GM21515 (cell line): ENCODE measurements around the gene GABRP.
"Not testable (repeated sequence)": the region's sequence is repeated elsewhere in the genome, so short reads cannot be mapped to it uniquely, and the experiment has no call there.

Experiments used
- ATAC-seq: cut with Tn5 transposase; IDR thresholded peaks from one replicate; pipeline ENCODE4 v1.9.1; 2021; ENCODE audit not compliant: unreplicated experiment

GABRP gene

DNA sequence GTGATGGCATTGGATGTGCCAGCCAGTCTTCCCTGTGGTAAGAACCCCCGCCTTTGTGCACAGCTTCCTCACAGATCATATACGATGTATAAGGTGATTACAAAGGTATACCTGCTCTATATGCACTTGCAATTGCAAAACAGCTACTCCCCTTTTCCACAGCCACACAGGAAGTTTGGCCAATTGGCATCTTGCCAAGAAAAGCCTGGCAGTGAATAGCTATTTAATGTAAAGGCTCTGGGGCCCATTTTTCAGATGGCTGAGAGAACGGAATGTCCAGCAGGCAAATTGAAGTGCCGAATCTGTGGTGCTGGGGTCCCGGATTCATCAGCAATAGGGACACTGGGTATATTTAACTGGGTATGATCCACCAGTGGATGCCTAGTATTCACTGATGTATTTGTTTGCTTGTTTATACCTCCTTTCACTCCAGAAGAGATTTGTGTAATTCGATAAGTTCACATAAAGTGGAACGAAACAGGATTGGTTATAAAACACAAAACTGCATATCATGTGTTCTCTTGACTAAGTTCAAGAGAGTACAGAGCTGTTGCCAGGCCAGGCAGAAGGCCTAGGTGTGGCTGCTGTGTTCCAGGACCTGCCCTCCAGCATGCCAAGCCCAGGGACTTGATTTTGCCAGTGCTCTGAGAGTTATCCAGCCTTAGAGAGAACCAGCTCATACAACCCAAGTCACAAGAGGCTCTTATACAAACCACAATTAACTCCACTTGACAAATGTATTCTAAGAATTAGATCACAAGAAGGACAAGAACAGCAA, 27.7 kb upstream of the GABRP start:
- no peak for ATAC-seq

GRCh38 chr5:170756691-170757090, 26.8 kb upstream of the GABRP start:
- ATAC-seq = no peak

DNA sequence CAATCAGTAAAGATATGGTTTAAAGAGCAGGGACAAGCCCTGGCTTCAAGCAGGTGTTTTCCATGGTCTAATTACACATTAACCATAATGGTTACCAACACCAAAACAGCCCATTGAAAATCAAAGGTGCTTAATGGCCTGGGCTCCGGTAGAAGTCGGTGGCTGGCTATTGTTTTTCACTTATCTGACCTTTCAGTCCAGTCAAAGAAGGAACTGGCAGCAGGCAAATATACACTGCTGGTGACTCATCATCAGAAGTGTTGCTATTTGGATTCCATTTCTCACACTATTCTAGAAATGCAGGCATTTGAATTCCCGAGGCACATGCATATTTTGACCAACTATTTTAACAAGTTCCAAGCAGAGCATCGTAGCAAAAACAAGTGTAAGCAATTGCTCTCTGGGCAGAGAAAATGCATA, 26.3 kb upstream of the GABRP start:
- ATAC-seq = peak; percentile 84

DNA sequence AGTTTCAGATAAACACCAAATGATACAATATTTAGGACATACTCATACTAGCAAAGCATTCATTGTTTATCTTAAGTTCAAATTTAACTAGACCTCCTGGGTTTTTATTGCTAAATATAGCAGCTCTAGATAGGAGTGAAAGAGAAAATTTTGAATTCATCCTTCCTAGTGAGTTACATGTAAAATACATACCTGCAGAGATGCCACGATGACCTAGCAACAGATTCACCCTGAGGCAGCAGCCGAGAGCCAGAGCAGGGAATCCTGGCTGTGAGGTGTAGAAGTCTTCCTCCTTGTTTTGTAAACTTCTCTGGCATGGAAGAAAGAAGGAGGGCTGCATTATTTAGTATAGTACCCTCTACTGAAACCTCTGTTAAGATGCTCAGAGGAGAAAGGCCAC, 25.9 kb upstream of the GABRP start:
- ATAC-seq = no peak

DNA sequence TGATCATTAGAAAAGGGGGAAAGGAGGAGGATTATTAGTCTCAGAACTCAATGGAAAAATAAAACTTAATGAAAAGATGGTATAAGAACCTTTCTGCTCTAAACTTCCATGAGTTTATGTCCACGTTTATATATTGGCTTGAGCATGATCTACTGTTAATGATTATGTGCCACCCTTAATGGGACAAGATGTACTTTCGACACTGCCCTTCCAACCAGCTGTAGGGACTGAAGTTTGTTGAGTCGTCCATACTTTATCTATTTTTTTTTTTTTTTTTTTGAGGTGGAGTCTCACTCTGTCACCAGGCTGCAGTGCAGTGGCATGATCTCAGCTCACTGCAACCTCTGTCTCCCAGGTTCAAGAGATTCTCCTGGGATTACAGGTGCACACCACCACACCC, 25.0 kb upstream of the GABRP start:
- no peak for ATAC-seq

DNA sequence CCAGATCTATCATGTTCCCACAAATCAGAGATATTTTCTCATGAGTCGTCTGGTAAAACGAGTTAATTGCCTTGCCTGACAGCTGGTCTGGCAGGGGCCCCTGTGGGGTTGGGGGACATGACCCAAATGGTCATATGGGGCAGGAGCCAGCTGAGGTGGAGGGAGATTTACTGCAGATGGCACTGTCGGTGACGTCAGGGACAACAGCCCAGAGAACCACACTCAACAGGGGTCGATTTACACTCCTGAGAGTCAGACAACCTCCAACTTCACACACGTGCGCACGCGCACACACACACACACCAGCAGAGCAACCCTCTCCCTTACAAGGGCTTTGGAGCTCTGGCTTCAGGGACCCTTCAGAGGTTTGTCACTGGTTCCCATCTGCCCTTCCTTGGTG, 23.4 kb upstream of the GABRP start:
- ATAC-seq = no peak

- ATAC-seq = no peak
These were observed 22.3 kb upstream of the GABRP start for GRCh38 chr5:170761048-170761707.

DNA sequence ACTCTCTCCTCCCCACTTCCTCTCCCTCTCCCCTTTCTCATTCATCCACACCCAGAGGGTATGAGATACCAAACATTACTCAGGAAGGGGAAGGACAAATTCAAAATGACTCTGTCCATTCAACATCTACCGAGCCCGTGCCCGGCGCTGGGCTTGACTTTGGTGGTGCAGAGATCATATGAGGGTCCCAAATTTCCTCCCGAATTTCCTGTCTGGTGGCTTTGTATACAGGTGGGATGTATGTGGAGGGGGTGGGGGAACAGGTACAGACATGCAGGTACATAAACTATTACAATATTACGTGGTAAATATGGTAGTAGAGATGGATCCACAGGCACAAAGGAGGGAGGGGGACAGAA, 21.8 kb upstream of the GABRP start:
- no peak for ATAC-seq

DNA sequence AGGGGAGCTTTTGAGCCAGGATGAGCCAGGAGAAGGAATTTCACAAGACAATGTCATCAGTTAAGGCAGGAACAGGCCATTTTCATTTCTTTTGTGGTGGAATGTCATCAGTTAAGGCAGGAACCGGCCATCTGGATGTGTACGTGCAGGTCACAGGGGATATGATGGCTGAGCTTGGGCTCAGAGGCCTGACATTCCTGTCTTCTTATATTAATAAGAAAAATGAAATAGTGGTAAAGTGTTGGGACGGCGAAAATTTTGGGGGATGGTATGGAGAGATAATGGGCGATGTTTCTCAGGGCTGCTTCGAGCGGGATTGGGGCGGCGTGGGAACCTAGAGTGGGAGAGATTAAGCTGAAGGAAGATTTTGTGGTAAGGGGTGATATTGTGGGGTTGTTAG, 21.2 kb upstream of the GABRP start:
- ATAC-seq = not testable (repeated sequence)

DNA sequence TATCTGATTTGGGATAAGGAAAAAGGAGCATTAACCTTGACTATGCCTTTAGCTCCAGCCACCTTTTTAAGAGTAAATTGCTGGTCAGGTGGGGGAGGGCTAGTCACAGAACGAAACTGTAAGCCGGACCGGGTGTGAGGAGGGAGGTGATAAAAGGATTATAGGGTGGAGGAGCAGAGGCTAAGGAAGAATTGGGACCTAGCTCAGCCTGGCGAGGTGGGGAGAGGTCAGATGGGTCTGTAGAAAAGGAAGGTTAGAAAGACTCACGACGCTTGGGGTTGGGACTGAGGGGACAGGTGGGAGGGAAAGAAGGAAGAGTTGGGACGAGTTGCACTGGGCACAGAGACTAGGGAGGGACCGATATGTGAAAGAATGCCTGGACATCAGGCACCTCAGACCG, 17.7 kb upstream of the GABRP start:
- not testable (repeated sequence) for ATAC-seq

- no peak for ATAC-seq
These were observed 14.3 kb upstream of the GABRP start for GRCh38 chr5:170769246-170769645.

DNA sequence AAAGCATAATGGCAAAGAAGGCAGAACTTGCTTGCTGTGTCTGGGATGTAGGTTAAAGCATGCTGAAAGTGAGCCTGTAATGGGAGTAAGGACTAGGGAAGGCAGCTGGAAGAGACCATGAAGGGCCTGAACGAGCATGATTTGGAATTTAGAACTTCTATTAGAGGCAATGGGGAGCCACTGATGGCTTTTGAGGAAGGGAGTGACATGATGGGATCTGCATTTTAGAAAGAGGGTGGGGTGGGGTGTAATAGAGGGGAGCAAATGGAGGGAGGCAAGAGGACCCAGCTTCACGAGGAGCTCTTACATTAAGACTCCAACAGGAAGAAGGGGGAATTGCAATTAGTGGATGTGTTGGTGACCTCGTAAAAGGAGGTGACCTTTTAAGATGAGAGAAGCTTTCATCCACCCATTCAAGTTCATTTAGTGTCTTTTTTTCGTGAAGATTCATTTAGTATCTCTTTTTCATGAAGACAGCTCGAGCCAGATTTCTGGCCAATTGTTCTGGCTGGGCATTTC, 13.6 kb upstream of the GABRP start:
- ATAC-seq = no peak

DNA sequence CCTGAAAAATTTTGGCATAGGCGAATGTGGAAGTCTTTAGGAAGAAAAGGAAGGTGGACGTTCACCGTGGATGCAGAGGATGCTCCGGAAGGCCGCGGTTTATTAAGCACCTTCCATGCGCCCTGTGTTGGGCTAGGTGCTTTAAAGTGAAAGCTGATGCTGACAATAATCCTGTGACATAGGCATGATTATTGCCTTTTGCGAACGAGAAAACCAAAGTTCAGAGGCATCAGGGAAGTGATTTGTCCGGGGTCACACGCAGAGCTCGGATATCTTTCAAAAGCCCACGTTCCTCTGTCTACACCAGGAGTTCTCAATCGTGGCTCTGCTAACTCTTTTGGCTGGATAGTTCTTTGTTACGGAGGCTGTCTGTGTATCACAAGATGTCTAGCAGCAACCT, 12.0 kb upstream of the GABRP start:
- no peak for ATAC-seq

DNA sequence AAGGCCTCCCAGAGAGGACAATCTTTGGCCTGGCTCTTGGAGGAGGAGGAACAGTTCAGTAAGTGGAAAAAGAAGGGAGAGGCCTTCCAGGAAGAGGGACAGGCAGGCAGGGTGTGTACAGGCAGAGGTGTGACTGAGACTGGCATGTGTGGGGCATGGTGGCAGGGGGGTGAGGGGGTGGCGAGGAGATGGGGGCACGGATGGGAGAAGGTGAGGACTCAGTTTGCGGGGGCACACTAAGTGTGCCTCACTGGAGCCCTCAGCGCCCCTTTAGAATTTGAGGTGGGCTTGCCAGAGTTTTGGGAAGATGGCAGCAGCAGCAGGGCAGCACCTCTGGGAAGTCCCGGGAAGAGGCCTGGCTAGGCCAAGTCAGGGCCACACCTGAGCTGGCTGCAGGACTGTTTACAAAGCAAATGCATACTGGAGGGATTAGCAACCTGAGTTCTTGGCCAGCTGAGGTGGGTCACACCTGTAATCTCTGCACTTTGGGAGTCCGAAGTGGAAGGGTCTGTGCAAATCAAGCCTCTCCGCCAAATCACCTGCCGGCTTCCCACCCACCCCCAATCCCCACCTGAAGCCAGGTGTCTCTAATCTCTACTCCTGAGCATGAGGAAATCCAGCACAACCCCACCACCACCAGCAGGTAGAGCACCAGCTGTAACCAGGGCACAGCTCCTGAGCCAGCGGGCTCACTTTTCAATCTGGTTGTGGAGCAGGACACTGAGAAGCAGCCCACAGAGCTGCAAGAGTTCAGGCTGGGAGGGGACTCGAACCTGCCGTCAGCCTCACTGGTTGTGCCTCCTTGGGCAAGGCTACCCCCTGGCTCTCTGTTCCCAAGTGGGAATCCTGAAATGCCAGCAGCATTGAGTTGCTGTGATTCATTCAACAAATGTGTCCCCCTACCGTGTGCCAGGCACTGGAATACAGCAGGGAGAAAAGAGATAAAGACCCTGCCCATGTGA, 10.2 kb upstream of the GABRP start:
- ATAC-seq = no peak

DNA sequence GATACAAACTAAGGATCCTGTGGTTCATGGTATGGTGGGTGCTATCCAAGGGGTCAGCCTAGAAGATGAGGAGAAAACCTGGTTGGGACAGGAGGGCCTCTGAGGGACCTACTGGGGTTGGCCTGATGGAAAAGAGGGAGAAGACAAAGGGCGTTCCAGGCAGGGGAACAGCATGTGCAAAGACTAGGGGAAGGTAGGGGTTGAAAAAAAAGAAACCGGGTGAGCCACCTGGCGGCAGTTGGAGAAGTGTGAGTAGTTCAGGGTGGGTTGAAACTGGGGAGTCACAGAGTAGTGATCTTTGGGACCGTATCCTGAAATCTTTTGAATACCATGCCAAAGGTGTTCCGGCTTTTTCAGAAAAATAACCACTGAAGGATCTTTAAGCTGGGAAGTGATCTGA, 8.7 kb upstream of the GABRP start:
- no peak for ATAC-seq

DNA sequence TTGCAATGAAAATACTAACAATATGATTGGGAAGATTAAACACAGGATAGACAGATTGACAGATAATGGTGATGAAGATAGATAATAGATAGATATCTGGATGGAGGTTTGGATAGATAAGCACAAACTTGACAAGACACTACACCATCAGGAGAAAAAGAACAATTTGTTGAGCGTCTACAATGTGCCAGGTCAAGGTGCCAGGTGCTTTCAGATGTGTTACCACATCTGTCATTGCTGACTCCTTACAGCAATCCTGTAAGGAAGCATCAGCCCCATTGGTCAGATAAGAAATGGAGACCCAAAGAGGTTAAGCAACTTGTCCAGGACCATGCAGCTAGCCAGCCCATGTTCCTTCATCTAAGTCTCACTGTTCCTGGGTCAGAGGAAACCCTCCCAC, 1.6 kb upstream of the GABRP start:
- ATAC-seq = no peak

GRCh38 chr5:170782438-170782837, 1.1 kb upstream of the GABRP start:
- no peak for ATAC-seq

- no peak for ATAC-seq
These were observed 1.9 kb downstream of the GABRP start for GRCh38 chr5:170785416-170785815.

GRCh38 chr5:170787216-170787615, 3.7 kb downstream of the GABRP start:
- ATAC-seq = no peak

- ATAC-seq = no peak
These were observed 5.2 kb downstream of the GABRP start for GRCh38 chr5:170788626-170789304.
